HG03097 (cell line): Measurements from ENCODE around the gene TRPM7.
"Not testable (repeated sequence)": the region's sequence is repeated elsewhere in the genome, so short reads cannot be mapped to it uniquely, and the experiment has no call there.

Experiments used
- ATAC-seq: cut with Tn5 transposase; IDR thresholded peaks from one replicate; pipeline ENCODE4 v1.9.1; 2021; ENCODE audit not compliant: unreplicated experiment, low FRiP score

TRPM7 gene

DNA sequence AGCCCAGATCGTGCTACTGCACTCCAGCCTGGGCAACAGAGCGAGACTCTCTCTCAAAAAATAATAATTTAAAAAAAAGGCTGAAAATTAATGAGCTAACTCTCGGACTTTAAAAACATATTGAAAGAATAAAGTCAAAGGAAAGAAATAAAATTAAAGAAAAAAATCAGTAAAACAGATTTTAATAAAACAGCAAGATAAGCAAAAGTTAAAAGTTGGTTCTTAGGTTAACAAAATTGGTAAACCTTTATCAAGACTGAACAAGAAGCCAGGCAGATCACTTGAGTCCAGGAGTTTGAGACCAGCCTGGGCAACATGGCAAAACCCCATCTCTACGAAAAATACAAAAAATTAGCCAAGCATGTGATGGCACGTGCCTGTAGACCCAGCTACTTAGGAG lies 20.7 kb downstream of the TRPM7 start:
- ATAC-seq, result no peak

DNA sequence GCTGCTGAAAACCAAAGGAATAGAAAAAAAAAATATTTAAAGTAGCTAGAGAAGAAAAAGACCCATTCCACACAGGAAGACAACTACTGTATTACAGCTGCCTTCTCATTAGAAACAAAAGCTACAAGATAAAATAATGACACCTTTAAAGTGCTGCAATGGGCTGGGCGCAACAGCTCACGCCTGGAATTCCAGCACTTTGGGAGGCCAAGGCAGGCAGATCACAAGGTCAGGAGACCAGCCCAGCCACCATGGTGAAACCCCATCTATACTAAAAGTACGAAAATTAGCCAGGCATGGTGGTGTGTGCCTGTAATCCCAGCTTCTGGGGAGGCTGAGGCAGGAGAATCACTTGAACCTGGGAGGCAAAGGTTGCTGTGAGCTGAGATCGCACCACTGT lies 31.0 kb downstream of the TRPM7 start:
- no peak for ATAC-seq

DNA sequence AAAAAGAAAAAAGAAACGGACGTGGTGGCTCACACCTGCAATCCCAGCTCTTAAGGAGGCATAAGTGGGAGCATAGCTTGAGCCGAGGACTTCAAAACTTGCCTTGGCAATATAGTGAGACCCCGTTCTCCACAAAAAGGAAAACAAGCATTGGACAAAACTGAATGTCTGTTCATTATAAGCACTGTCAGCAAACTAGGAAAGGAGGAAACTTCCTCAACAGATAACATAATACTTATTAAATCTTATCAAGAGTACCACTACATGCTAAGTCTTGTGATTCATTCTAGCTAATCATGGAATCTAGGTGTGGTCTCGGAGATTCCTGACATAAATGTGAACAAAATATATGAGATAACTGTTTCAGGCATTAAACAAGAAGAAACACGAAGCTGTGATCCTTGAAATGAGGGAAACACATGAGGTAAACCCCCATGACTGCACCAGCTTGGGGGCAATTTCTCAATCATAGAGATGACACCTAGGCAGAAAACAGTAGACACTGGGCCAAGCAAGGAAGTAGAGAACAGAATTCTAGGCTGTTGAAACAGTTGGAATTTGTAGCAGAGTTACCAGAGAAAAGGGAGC lies 33.3 kb downstream of the TRPM7 start:
- ATAC-seq, result no peak

DNA sequence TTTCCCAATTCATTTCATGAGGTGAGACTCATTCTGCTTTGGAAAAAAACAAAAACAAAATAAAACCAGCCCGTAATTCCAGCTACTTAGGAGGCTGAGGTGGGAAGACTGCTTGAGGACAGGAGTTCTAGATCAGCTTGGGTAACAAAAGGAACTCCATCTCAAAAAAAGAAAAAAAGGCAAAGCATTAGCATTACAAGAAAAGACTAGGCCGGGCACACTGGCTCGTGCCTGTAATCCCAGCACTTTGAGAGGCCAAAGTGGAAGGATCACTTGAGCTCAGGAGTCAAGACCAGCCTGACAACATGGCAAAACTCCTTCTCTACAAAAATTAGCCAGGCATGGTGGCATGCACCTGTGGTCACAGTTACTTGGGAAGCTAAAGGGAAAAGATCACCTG lies 33.9 kb downstream of the TRPM7 start:
- no peak for ATAC-seq

DNA sequence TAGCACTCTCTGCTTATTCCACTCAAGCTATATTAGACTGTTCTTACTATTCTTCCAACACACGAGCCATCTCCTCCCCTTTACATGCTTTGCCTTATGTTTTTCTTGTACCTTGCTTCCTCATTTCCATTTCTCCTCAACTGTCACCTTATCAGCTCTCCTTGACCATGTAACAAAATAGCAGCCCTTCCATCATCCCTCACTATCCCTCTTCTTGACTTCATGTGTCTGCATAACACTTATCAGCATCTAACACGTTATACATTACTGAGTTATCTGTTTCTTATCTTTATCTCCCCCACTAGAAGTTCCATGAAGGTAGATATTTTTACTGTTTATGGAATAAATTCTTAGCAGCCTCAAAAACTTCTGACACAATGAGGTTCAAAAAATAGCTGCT lies 45.3 kb downstream of the TRPM7 start:
- no peak for ATAC-seq

GRCh38 chr15:50636146-50636545 lies 50.5 kb downstream of the TRPM7 start:
- no peak for ATAC-seq

GRCh38 chr15:50633653-50634052 lies 52.9 kb downstream of the TRPM7 start:
- no peak for ATAC-seq

- ATAC-seq, result no peak
These were observed 58.2 kb downstream of the TRPM7 start for GRCh38 chr15:50628421-50628820.

DNA sequence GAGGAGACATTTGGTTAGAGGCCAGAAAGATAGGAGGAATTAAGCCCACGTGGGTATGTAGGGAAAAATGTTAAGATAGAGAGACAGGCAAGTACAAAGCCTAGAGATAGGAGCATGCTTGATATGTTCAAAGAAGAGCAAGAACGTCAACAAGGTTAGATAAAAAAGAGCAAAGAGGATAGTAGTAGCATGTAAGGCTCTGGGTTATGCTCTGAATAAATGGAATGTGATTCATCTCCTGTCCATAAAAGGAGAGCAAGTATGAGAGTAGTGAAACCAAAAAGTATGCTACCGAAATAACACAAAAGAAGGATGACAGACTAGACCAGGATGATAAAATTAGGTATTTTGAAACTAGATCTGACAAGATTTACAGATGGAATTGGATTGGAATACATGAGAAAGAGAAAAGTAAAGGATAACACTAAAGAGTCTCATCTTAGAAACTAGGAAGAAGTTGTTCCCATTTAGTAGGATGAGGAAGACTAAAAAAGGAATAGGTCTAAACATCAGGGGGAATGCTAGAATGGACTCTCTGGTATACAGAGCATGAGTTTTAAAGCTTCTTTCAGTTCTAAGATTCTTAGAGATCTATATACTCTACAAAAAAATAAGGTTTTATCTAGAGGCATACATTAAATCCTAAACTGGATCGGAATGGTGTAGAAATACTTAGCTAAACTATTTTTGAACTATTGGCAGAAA lies 59.1 kb downstream of the TRPM7 start:
- no peak for ATAC-seq

DNA sequence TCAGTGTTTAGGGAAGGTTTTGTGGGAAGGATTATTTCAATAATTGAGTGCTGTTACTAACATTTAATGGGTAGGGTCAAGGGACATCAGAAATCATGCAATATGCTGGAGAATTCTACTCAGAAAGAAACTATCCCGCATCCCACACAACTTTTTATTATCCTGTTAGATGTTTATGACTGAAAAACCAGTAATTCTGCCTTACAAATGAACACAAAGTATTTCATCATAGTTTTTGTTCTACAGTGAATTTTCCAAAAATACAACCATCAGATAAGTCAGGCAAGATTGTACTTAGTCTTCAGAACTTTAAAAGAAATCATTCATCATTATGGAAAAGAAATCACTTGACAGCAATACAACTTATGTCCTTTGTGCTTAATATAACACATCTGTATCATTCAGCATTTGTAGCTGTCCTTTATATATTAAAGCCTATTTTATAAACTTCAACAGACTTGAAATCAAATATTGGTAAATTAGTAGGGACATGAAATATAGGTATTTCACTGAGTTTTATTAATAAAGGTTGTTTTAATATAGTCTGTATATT lies 61.9 kb downstream of the TRPM7 start:
- no peak for ATAC-seq

DNA sequence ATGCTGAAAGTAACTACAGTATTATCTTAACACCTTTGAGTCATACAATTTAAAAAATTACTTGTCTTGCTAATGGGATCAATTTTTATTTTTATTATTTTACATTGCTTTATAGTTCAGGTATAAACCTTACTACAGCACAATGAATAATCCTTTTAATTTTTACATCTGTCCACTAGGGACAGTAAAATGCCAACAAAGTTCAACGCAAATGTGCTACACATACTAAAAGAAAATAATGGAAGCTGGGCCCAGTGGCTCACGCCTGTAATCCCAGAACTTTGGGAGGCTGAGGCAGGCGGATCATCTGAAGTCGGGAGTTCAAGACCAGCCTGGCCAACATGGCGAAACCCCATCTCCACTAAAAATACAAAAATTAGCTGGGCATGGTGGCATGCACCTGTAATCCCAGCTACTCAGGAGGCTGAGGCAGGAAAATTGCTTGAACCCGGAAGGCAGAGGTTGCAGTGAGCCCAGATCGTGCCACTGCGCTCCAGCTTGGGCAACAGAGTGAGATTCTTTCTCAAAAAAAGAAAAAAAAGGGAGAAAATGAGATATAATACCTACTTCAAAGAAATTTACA lies 64.1 kb downstream of the TRPM7 start:
- not testable (repeated sequence) for ATAC-seq

- ATAC-seq, result not testable (repeated sequence)
These were observed 69.6 kb downstream of the TRPM7 start for GRCh38 chr15:50616960-50617359.

- ATAC-seq, result not testable (repeated sequence)
These were observed 70.0 kb downstream of the TRPM7 start for GRCh38 chr15:50616554-50616953.

DNA sequence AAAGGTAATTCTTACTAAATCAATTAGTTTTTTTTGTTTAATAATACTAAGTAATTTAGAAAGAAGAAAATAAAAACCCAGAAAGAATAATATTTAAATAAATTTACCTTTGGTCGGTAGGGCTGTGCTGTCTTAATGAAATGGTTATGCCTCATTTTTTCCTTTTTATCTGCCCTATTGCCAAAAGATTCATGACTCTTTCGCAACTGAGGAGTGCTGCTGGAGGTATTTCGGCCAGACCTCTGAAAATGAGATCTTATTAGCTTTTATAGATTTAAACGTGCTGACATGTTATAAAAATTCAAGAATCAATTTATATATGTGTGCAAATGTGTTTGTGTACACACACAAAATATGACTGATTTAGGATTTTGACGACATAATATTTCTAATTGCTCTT lies 73.0 kb downstream of the TRPM7 start:
- ATAC-seq, result no peak

DNA sequence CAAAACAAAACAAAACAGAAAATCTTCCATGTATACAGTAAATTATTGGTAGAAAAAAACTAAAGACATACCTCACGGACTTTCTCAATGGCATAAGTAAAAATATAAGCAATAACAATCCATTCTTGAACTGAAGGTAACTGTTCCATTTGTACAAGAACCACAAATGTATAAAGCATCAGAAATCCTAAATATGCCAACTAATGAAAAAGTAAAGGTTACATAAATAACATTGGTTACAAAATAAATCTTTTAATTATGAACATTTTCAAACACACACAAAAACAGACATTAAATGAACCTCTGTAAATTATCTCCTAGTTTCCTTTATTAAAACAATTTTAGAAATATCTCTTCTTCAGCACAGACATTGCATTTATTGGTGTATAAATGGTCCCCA lies 79.5 kb downstream of the TRPM7 start:
- ATAC-seq, result no peak

- ATAC-seq, result no peak
These were observed 81.1 kb downstream of the TRPM7 start for GRCh38 chr15:50605462-50605861.

DNA sequence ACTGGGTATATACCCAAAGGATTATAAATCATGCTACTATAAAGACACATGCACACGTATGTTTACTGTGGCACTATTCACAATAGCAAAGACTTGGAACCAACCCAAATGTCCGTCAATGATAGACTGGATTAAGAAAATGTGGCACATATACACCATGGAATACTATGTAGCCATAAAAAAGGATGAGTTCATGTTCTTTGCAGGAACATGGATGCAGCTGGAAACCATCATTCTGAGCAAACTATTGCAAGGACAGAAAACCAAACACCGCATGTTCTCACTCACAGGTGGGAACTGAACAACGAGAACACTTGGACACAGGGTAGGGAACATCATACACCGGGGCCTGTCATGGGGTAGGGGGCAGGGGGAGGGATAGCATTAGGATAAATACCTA lies 84.6 kb downstream of the TRPM7 start:
- ATAC-seq, result not testable (repeated sequence)

DNA sequence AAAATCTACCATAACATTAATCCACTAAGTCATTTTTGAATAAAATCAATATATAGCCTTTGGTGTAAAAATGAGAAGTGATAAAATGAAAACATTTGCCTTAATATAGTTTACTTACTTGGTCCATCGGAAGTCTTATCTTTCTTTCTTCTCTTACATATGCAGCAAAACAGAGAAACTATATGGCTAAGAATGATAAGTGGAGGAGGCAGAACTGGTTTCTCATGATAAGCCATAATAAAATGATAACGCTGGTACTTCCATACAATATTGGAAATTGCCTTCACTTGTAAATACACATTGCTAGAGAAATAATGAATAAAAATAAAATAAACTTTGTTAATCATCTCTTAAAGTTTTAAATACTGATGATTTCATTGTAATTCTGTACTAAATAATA lies 92.3 kb downstream of the TRPM7 start:
- ATAC-seq, result no peak

DNA sequence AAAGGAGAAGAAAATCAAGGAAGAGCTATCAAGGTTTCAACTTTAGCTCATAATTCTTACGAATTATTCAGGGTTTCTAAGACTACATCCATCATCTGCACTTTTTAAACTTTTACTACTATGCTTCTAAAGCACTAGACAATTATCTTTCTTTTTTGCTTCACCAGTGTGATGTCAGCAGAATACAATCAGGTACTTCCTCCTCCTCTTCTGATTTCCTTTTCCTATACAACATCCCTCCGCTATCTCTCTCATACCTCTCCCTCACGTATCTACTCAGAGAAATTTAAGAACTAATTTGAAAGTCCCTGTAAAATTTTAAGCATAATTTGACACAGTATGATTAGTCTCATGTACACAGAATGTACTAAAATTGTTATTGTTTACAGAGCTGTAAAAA lies 92.8 kb downstream of the TRPM7 start:
- no peak for ATAC-seq

DNA sequence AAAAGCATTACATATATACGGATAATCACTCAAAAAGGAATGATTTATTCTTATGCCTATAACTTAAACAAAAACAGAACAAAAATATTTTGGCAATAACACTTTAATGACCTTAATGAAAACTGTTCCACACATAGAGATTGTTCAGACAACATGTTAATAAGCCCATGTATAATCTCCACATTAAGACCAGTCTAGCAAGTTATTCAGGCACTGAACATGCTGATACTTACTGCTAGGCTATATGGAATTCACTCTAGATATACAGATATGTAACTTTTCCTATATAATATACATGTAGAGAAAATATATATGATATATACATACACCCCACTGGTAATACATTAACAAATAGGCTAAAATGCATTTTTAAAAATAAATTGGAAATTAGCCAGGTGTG lies 96.3 kb downstream of the TRPM7 start:
- ATAC-seq, result no peak

DNA sequence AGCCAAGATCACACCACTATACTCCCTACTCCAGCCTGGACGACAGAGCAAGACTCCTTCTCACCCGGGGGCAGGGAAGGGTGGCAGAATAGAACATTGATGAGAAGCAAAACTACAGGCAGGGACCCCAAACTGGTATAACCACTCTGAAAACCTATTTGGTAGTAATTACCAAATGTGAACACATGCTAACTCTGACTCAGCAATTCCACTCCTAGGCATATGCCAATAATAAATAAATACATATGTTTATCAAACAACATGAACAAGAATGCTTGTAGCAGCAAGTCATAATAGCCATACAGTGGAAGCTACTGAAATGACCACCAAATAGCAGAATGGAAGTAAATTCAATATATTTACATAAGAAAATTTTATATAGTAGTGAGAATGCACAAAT lies 109.1 kb downstream of the TRPM7 start:
- no peak for ATAC-seq

GRCh38 chr15:50576166-50576565 lies 110.4 kb downstream of the TRPM7 start:
- no peak for ATAC-seq
